ENCODE measurements around the gene ARMC6.

DNA sequence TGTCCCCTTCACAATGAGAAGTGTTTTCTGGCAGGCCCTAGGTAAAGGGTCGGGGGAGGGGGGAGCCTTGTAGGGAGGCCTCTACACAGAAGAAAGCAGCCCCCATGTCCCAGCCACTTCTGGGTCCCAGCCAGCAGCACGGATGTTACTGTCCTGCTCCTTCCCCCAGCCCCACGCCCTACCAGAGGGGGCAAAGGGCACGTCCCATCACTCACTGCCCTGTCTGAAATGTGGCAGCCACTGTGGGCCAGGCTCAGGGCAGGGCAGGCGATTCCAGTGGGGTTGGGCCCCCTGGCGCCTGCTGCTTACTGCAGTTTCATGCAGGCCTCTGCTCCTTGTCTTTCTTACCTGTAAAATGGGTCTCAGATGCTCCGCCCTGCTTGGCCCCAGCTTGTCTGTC, 24.3 kb downstream of the ARMC6 start:
- TF ChIP-seq, protein P1, sequence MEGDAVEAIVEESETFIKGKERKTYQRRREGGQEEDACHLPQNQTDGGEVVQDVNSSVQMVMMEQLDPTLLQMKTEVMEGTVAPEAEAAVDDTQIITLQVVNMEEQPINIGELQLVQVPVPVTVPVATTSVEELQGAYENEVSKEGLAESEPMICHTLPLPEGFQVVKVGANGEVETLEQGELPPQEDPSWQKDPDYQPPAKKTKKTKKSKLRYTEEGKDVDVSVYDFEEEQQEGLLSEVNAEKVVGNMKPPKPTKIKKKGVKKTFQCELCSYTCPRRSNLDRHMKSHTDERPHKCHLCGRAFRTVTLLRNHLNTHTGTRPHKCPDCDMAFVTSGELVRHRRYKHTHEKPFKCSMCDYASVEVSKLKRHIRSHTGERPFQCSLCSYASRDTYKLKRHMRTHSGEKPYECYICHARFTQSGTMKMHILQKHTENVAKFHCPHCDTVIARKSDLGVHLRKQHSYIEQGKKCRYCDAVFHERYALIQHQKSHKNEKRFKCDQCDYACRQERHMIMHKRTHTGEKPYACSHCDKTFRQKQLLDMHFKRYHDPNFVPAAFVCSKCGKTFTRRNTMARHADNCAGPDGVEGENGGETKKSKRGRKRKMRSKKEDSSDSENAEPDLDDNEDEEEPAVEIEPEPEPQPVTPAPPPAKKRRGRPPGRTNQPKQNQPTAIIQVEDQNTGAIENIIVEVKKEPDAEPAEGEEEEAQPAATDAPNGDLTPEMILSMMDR (IDR thresholded peaks at IDR 0.05), result no peak
- no peak for TF ChIP-seq POLR2A (IDR thresholded peaks at IDR 0.05)
